T-helper 1 cell (primary cell): ENCODE results near the gene EPB41L5.

Experiments
- DNase-seq, 5 donors: peaks; one replicate each; pipeline ENCODE4 v3.0.0-alpha.2; 2012 to 2020

Gene EPB41L5

DNA sequence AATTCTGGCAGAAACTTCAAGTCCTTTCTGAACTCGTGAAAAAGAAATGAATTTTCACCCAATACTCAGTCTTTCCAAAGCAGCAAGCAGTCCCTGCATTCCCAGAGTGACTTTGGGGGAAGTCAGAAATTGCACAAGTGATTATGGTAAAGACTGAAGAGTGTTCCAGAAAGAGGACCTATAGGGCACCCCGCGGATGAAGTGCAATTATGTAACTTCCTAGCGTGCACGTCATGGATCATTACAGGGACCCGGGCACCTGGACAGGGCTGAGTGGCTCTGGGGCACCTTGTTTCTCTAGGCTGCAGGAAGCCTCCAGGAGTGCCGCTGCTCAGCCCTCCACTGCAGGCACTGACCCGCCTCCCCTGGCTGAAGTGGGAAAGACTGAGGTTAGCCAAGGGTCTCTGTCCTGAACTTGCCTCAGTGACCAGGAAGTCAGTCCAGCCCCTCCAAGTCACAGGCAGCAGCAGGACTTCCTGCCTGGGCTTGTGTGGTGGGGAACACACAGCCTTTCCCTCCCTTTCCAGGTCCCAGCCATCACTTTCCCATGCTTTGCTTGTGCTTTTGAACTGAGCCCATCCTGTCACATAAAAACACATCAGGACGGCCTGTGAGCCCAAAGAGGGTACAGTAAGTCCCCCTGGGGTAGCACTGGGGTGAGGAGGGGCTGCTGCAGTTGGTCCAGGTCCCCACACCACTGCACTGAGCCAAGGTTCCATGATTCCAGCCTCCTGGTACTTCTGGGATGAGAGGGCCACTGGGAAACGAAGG, 190.6 kb downstream of the EPB41L5 start:
- DNase-seq: no peak

GRCh38 chr2:120204022-120204405, 191.1 kb downstream of the EPB41L5 start:
- no peak for DNase-seq

DNA sequence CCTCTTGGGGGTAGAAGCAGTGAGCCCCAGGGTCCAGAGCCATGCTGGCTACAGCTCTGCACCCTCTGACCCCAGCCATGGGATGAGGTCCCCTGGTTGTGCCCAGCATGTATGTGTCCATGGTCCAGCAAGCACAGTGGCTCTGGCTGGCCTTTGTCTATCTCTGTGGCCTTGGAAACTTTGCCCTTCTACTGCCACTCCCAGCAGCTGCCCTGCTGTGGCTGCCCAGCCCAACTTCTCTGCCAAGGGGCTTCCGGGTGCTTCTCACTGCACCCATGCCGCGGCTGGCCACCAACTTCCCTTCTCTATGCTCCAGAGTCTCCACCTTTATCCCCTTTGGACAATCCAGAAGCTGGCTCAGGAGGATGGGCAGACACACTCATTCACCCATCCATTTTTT, 191.5 kb downstream of the EPB41L5 start:
- DNase-seq: no peak

DNA sequence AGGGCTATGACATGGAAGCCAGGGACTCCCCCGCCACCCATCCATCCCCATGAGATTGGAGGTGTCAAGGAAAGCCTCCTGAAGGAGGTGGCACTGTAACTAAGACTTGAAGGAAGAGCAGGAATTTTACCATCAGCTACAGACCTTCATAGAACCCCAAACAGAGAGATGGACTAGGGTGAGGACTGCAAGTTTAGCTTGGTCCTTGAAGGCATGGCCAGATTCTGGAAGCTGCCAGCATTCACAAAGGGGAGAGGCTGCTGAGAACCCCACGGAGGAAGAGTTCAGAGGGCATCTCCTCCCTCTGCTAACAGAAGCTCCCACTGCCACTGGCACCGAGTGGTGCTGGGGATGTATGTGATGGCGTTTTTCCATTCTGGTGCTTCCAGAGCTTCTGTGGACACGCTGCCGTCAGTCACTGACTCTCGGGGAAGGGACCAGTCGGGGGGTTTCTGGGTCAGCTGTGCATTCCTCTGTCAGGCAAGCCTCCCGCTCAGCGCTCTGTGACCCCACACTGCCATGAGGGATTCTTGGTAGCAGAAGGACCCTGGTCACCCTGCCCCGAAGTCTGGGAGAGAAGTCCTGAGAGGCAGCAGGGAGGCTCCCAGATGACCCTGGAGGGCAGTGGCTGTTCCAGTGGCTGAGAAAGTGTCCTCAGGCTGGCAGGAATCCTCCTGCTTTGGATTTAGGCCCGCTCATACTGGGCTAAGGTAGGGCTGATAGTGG, 192.2 kb downstream of the EPB41L5 start:
- no peak for DNase-seq

- peak in 1 of 5 donors; percentile 39 for DNase-seq
Measured at GRCh38 chr2:120206022-120206581, 193.2 kb downstream of the EPB41L5 start.

DNA sequence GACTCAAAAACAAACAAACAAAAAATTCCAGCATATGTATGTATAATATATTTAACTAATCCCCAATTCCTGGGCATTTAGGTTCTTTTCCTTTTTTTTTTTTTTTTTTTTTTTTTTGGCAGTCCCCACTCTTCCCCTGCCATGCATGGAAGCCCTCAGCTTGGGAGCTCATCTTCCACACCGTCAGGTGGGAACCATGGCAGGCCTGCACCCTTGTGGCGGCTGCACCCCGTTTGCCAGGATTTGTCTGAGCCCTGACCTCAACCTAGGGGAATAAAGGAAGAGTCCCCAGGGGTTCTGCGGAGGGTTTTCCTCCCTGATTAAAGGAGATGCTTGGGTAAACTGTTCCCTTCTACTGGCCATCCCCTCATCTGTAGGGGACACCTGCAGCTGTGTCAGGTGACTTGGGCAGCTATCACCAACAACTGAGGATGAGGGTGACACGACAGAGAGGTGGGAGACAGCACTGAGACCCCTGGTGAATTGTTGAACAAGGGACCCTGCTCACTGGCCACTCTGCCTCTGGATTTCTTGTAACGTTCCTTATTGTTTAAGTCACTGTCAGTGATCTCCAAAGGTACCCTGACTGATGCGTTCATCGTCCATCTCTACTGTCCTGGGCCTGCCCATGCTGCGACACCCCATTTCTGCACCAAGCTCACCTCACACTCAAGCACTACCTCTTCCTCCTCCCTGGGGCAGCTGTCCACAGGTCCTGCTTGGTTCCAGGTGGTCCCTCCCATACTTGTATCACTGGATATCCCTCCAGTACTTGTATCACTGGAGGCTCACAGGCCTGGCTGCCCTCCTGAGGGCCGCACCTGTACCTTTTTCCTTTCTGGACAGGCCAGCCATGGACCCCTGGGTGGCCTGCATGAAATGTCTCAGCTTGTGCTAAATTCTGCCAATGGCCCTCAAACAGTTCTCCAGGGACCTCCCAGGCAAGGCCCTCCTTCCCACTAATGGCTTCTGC, 195.8 kb downstream of the EPB41L5 start:
- no peak for DNase-seq

DNA sequence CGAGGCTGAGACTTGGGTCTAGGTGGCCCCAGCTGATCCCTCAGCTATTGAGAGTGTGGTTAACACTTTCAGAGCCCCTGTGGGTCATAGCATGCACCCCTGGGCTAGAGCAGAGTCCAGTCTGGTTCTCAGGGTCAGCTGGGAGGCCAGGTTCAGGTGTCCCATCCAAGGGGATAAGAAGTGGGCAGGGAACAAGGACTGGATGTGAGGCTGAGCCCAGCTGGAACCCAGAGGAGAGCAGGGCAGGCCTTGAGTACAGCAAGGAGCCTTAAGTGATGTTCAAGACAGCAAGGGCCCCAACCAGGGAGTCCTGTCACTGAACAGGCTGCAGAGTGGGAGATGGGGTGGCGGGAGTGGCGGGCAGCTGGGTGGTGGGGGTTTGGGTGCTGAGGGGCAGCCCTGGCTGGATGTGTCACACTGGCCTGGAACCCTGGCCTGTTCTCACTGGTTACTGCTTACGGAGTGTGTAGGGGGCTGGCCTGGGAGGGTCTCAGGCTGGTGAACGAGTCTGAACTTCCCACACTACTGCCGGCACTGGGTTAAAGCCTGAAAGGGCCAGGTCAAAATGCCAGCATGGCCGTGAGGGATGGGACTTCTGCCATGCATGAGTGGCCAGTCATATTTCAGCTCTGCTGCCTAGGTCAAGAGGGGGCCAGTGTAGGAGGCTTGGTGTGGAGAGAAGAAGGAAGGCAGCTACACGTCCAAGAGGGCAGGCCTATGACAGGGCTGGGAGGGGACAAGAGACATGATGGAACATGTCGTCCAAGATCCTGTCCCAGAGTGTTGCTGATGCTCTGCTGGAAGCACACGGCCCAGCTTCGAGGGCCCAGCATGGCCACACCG, 196.8 kb downstream of the EPB41L5 start:
- DNase-seq: no peak

DNA sequence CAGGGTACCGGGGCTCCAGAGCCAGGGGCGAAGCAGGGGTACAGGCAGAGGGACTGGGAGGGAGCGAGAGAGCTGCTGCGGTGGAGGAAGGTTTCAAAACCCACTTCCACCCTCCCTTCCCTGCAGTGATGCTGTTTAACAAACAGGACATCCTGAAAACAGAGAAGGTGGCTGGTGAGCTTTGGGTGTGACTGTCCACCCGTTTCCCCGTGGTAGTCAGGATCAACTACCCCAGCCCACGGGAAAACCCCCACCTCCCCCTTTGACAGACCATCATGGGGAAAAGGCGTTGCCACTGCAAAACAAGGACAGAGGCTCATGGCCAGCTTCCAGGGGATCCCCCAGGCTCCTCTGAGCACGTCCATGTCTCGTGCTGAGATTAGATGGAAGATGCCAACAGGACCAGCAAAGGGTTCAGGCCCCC, 197.4 kb downstream of the EPB41L5 start:
- DNase-seq: peak in 1 of 5 donors; percentile 59

- no peak for DNase-seq
Measured at GRCh38 chr2:120218181-120218580, 205.3 kb downstream of the EPB41L5 start.

- no peak for DNase-seq
Measured at GRCh38 chr2:120219291-120219690, 206.4 kb downstream of the EPB41L5 start.

DNA sequence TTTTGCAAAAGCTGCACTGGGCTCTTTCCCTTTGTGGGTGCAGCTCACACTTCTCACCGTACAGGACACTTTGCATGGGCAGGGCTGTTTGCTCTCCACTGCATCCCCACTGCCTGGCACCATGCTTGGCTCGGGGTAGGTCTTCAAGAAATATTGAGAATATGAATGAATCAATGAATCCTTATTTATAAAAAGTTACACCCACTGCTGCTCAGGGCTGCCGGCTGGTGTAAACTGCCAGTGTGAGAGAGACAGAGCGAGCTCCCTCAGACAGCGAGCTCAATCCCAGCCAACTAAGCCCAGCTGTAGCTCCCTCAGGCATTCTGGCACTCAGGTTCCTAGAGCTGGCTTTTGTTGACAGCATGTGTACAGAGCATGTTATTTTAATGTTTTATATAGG, 206.9 kb downstream of the EPB41L5 start:
- no peak for DNase-seq

DNA sequence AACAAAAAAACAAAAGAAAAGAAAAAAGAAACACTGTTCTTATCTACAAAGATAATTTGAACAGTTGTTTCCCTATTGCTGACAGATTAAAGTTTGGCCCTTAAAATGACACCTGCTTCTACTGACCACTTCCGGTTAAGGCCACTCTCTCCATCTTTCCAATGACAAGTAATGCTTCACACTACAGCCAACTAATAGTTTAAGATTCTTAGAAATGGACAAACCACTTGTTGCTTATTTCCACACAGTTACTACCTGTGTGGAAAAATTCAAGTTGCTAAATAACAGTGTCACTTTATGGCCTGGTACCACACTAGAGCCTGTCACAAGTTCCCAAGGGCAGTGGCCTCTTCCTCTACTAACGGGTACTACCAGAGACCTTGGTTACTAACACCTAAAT, 207.9 kb downstream of the EPB41L5 start:
- DNase-seq: no peak

- DNase-seq: no peak
Measured at GRCh38 chr2:120221616-120222015, 208.7 kb downstream of the EPB41L5 start.

- DNase-seq: no peak
Measured at GRCh38 chr2:120222186-120223033, 209.5 kb downstream of the EPB41L5 start.

DNA sequence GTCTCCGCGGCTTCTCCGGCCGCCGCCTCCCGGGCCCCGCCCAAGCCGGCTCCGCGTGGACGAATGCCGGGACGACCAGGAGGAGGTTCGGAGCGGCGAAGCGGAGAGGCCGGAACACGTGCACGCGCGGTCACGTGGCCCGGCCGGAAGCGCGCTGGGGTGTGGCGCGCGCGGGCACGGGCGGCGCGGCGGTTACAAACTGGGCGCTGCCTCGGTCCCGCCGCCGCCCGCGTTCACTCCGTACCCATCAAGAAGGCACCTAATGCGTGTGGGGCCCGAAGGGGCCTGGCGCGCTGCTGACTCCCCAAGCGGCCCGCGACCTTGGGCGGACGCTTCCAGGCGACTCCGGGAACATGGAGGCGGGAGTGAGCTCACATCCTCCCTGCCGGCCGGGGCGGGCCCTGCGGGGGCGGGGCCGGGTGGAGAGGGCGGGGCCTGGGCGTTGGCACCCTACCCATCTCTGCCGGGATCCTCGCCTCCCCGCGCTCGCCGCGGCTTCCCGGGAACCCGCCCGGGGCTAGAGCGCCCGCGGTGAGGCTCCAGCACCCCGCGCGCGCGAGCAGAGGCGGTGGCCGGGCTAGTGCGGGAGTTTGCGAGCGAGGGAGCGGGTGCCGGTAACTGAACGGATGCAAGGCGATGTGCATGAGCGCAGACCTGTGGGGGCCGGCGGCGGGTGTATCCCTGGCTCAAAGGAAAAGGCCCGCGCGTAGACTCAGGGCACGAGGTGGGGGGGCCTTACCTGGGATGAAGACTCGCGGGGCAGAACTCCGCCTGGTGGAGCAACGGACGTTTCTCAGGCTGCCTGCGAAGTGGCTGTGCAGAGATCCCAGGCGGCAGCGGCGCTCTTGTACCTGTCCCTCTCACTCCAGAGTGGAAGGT, 210.4 kb downstream of the EPB41L5 start, which contains the start of gene TMEM185B:
TMEM185B (minus strand) TSS at position 367 of the 879 bp plus-strand sequence. CDS start 424 bp downstream, outside the sequence.
- peak; percentile 80 to 88 (median 86) for DNase-seq

DNA sequence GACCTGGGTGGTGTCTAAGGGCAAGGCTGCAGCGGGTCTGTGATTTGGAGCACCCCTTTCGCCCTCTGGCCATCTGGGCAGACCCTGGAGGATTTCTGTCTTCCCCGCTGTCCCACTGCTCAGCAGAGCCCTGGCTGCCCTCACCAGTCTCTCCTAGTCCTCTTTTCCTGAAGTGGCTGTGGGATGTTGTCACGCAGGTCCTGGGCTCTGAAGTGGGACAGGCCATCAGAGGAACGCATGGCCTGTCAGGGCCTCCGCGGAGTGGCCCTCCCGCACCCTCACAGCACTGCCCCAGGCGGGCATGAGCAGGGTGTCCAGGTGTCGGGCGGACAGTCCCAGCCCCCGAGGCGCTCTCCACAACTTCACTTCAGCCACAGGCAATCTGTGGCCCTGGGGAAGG, 211.4 kb downstream of the EPB41L5 start:
- no peak for DNase-seq

- no peak for DNase-seq
Measured at GRCh38 chr2:120224735-120225548, 212.1 kb downstream of the EPB41L5 start.

DNA sequence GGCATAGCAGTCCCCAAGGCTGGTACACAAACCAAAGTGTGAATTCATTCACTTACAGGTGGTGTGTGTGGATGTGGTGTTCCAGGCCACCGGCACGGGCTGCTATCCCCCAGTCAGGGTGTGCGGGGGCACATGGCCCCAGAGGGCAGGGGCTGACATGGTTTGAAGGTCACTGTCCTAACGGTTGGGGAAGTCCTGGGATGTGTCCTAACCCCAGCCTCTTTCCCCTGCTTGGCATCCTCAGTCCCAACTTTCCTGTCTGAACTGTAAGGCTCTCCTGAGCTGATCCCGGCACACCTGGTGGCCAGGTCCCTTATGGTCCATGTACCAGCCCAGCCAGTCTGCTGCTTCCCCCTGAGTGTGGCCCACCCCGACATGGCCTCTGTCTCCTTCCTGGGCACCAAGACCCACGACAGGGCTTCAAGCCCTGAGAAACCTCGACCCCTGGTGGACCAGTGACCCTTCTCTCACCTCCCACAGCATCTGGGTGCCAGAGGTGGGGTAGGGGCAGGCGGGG, 212.7 kb downstream of the EPB41L5 start:
- no peak for DNase-seq
